OCI-LY3 (cell line): ENCODE results near the gene VWC2.

Experiments used
- H2AFZ ChIP-seq: fragments of 200-600, 300-600 bp; shearing (Covaris generic); 2 replicates; pipeline ENCODE4 v1.6.0; 2014; ENCODE audit warnings: antibody characterized with exemption, low read depth, low read length
- H3K27ac ChIP-seq: fragments of 200-600, 300-600 bp; sonication (generic); 2 replicates; pipeline ENCODE4 v1.5.1; 2014; ENCODE audit warnings: mild to moderate bottlenecking, low read length, moderate library complexity, mixed read lengths
- H3K27me3 ChIP-seq: fragments of 200-600, 300-600 bp; sonication (generic); 2 replicates; pipeline ENCODE4 v1.6.1; 2014; ENCODE audit warnings: low read depth, low read length, mixed read lengths
- H3K36me3 ChIP-seq: fragments of 200-600, 300-600 bp; sonication (generic); replicated peaks from 2 replicates; pipeline ENCODE3; 2014; ENCODE audit warnings: low read depth, low read length, mixed read lengths
- H3K4me1 ChIP-seq: fragments of 300-600, 200-600 bp; sonication (generic); 2 replicates; pipeline ENCODE4 v1.6.1; 2014; ENCODE audit warnings: low read length, mixed read lengths
- H3K4me2 ChIP-seq: fragments of 200-600, 300-600 bp; sonication (generic); 2 replicates; pipeline ENCODE4 v1.6.1; 2014; ENCODE audit warnings: low read length, mixed read lengths
- H3K4me3 ChIP-seq: fragments of 300-600, 200-600 bp; sonication (generic); 2 replicates; pipeline ENCODE4 v1.5.1; 2014; ENCODE audit warnings: antibody characterized with exemption, mild to moderate bottlenecking, low read length, moderate library complexity
- H3K79me2 ChIP-seq: fragments of 300-600, 200-600 bp; shearing (Covaris generic); 2 replicates; pipeline ENCODE4 v1.6.1; 2014; ENCODE audit warnings: mild to moderate bottlenecking, low read length, mixed read lengths
- H3K9ac ChIP-seq: fragments of 300-600, 200-600 bp; shearing (Covaris generic); 2 replicates; pipeline ENCODE4 v1.6.0; 2014; ENCODE audit warnings: mild to moderate bottlenecking, low read length, moderate library complexity
- H3K9me3 ChIP-seq: fragments of 200-600, 300-600 bp; shearing (Covaris generic); 2 replicates; pipeline ENCODE4 v1.6.1; 2014; ENCODE audit warnings: low read length, mixed read lengths; ENCODE audit not compliant: insufficient read depth
- H4K20me1 ChIP-seq: fragments of 200-600, 300-600 bp; sonication (generic); 2 replicates; pipeline ENCODE4 v1.6.1; 2016; ENCODE audit warnings: low read length, mixed read lengths; ENCODE audit not compliant: insufficient read depth
- CTCF ChIP-seq: fragments of 200-600, 300-600 bp; sonication (generic); IDR thresholded peaks from 2 replicates; pipeline ENCODE4 v1.5.1; 2014; ENCODE audit warnings: antibody characterized with exemption, low read length, low read depth
- EZH2phosphoT487 ChIP-seq: fragments of 200-600 bp; shearing (Covaris generic); IDR thresholded peaks from 2 replicates; pipeline ENCODE4 v1.6.1; 2018; ENCODE audit warnings: antibody characterized with exemption, mixed run types, low read depth

The VWC2 gene

GRCh38 chr7:49855281-49855980 lies 82.0 kb downstream of the VWC2 start:
- no peak overlapping the region for H3K9ac ChIP-seq
- H3K9me3 ChIP-seq, result no peaks in the 10 kb centered on the region
- H2AFZ ChIP-seq, result no peak overlapping the region
- no peak overlapping the region for H3K4me2 ChIP-seq
- H3K4me3 ChIP-seq, result no peak overlapping the region
- TF ChIP-seq EZH2phosphoT487 (no peak), CTCF (no peak)
- no peaks in the 10 kb centered on the region for H4K20me1 ChIP-seq
- H3K27me3 ChIP-seq, result no peaks in the 10 kb centered on the region; the same call in 1 of the 2 replicates
- H3K4me1 ChIP-seq, result no peaks in the 10 kb centered on the region
- H3K79me2 ChIP-seq, result no peaks in the 10 kb centered on the region
- no peaks in the 10 kb centered on the region for H3K36me3 ChIP-seq
- no peak overlapping the region for H3K27ac ChIP-seq

- Histone ChIP-seq H3K4me3 (no peak overlapping the region), H3K9ac (no peak overlapping the region), H3K27ac (no peak overlapping the region), H3K36me3 (no peaks in the 10 kb centered on the region), H3K4me1 (no peaks in the 10 kb centered on the region), H3K4me2 (no peak overlapping the region), H3K79me2 (no peaks in the 10 kb centered on the region), H3K27me3 (no peaks in the 10 kb centered on the region; the same call in 1 of the 2 replicates), H3K9me3 (no peaks in the 10 kb centered on the region), H2AFZ (no peak overlapping the region), H4K20me1 (no peaks in the 10 kb centered on the region)
- TF ChIP-seq EZH2phosphoT487, result no peak
These were observed 86.9 kb downstream of the VWC2 start for GRCh38 chr7:49860293-49860692.

GRCh38 chr7:49866076-49866735 lies 92.8 kb downstream of the VWC2 start:
- Histone ChIP-seq H3K36me3 (no peaks in the 10 kb centered on the region), H3K4me1 (no peaks in the 10 kb centered on the region), H3K4me3 (no peak overlapping the region), H3K27me3 (no peaks in the 10 kb centered on the region; the same call in 1 of the 2 replicates), H3K79me2 (no peaks in the 10 kb centered on the region), H3K9me3 (no peaks in the 10 kb centered on the region), H3K27ac (no peak overlapping the region), H2AFZ (no peak overlapping the region), H4K20me1 (no peaks in the 10 kb centered on the region), H3K4me2 (no peak overlapping the region), H3K9ac (no peak overlapping the region)
- TF ChIP-seq CTCF (no peak), EZH2phosphoT487 (no peak)

GRCh38 chr7:49866910-49867309 lies 93.5 kb downstream of the VWC2 start:
- no peak overlapping the region for H3K4me3 ChIP-seq
- H2AFZ ChIP-seq, result no peak overlapping the region
- H3K79me2 ChIP-seq, result no peaks in the 10 kb centered on the region
- H4K20me1 ChIP-seq, result no peaks in the 10 kb centered on the region
- no peaks in the 10 kb centered on the region for H3K36me3 ChIP-seq
- H3K9ac ChIP-seq, result no peak overlapping the region
- H3K4me1 ChIP-seq, result no peaks in the 10 kb centered on the region
- TF ChIP-seq EZH2phosphoT487 (no peak), CTCF (no peak)
- no peaks in the 10 kb centered on the region for H3K9me3 ChIP-seq
- no peak overlapping the region for H3K4me2 ChIP-seq
- H3K27me3 ChIP-seq, result no peaks in the 10 kb centered on the region; the same call in 1 of the 2 replicates
- no peak overlapping the region for H3K27ac ChIP-seq
